K562 (cell line): ENCODE data around the gene MAPK8IP2. TPM values are rescaled to one million over a fixed set of nuclear protein-coding genes. Genes with fewer than 3 reads are reported as not detected.

ENCODE experiments used
- BCOR ChIP-seq: fragments of 450-650 bp; IDR thresholded peaks from 2 replicates; pipeline ENCODE4 v1.6.1; 2016
- FOXA3 ChIP-seq, 2 experiments: fragments of 450-650 bp in 1 of 2; sonication (generic) in 1 of 2; formaldehyde crosslinking; IDR thresholded peaks in 1 of 2; conservative IDR thresholded peaks in 1 of 2; 2 replicates each; pipeline versions ENCODE4 v1.4.0 to v1.8.0; 2020 to 2022; ENCODE audit warnings: mild to moderate bottlenecking in 2 of 2, missing genetic modification reagents in 1 of 2
- GTF2B ChIP-seq: IDR thresholded peaks from 2 replicates; pipeline ENCODE4 v1.6.1; 2011; ENCODE audit not compliant: insufficient read length; ENCODE audit errors: extremely low read depth
- HNRNPLL ChIP-seq: fragments of 200-400 bp; formaldehyde crosslinking; IDR thresholded peaks from 2 replicates; pipeline ENCODE4 v1.6.1; 2017; ENCODE audit warnings: low read length, low read depth, mild to moderate bottlenecking; ENCODE audit not compliant: poor library complexity, severe bottlenecking
- JUNB ChIP-seq: fragments of 450-650 bp; formaldehyde crosslinking; conservative IDR thresholded peaks from 2 replicates; pipeline ENCODE4 v1.4.0; 2020; ENCODE audit warnings: mild to moderate bottlenecking
- MXI1 ChIP-seq: IDR thresholded peaks from 2 replicates; pipeline ENCODE4 v1.6.1; 2011; ENCODE audit warnings: low read depth, mild to moderate bottlenecking, improper control_type of control experiment, low read length
- NCOA6 ChIP-seq: fragments of 450-650 bp; IDR thresholded peaks from 2 replicates; pipeline ENCODE4 v1.6.1; 2017; ENCODE audit warnings: mild to moderate bottlenecking
- NFIX ChIP-seq: fragments of 250-450 bp; sonication (Bioruptor Pico); IDR thresholded peaks from 2 replicates; pipeline ENCODE4 v1.4.0; 2020; ENCODE audit warnings: low read depth, mild to moderate bottlenecking, moderate library complexity
- PBX2 ChIP-seq, 2 experiments: IDR thresholded peaks in 1 of 2; conservative IDR thresholded peaks in 1 of 2; 2 replicates each; pipeline ENCODE4 v1.6.1; 2016; ENCODE audit warnings: low read depth in 2 of 2, mild to moderate bottlenecking in 1 of 2, missing compliant biosample characterization in 1 of 2, missing genetic modification characterization in 1 of 2, moderate library complexity in 1 of 2
- RBM14 ChIP-seq: fragments of 200-400 bp; formaldehyde crosslinking; IDR thresholded peaks from 2 replicates; pipeline ENCODE4 v1.6.1; 2018; ENCODE audit warnings: low read depth, mild to moderate bottlenecking, low read length, moderate library complexity, borderline replicate concordance; ENCODE audit not compliant: insufficient read depth
- RFX7 ChIP-seq: fragments of 250-450 bp; sonication (Bioruptor Pico); IDR thresholded peaks from 2 replicates; pipeline ENCODE4 v1.5.1; 2021; ENCODE audit warnings: mild to moderate bottlenecking
- SRSF7 ChIP-seq: fragments of 200-400 bp; formaldehyde crosslinking; optimal IDR thresholded peaks from 2 replicates; pipeline ENCODE3; 2017; ENCODE audit warnings: mild to moderate bottlenecking, low read depth, low read length
- WHSC1 ChIP-seq: IDR thresholded peaks from one replicate; pipeline ENCODE4 v1.6.1; 2012; ENCODE audit warnings: low read length, control low read depth, inconsistent platforms
- ZBTB33 ChIP-seq: sonication (generic); formaldehyde crosslinking; IDR thresholded peaks from 2 replicates; pipeline ENCODE4 v1.8.1; 2023; ENCODE audit warnings: mild to moderate bottlenecking, missing genetic modification reagents
- ZBTB49 ChIP-seq: sonication (generic); formaldehyde crosslinking; IDR thresholded peaks from 2 replicates; pipeline ENCODE4 v1.8.0; 2022; ENCODE audit warnings: missing genetic modification reagents, mild to moderate bottlenecking, borderline replicate concordance
- ZNF146 ChIP-seq: IDR thresholded peaks from one replicate; pipeline ENCODE4 v1.6.1; 2018; ENCODE audit warnings: missing compliant biosample characterization; ENCODE audit not compliant: unreplicated experiment
- ZNF239 ChIP-seq: fragments of 250-450 bp; sonication (Bioruptor Pico); IDR thresholded peaks from 2 replicates; pipeline ENCODE4 v1.4.0; 2020; ENCODE audit warnings: mild to moderate bottlenecking
- ZNF347 ChIP-seq: fragments of 450-650 bp; formaldehyde crosslinking; IDR thresholded peaks from 2 replicates; pipeline ENCODE4 v1.4.0; 2020; ENCODE audit warnings: low read depth, mild to moderate bottlenecking, moderate library complexity
- ZNF668 ChIP-seq: fragments of 250-450 bp; sonication (Bioruptor Pico); IDR thresholded peaks from 2 replicates; pipeline ENCODE4 v1.8.0; 2022; ENCODE audit warnings: mild to moderate bottlenecking, inconsistent platforms
- ZNF76 ChIP-seq: fragments of 250-450 bp; sonication (Bioruptor Pico); IDR thresholded peaks from 2 replicates; pipeline ENCODE4 v1.4.0; 2020; ENCODE audit warnings: mild to moderate bottlenecking, moderate library complexity, borderline replicate concordance
- ZSCAN29 ChIP-seq: fragments of 450-650 bp; IDR thresholded peaks from 2 replicates; pipeline ENCODE4 v1.6.1; 2017
- polyA plus RNA-seq, 8 experiments: library from polyadenylated mRNA; depleted of rRNA in 4 of 8; stranded (reverse) in 5 of 8; unstranded in 3 of 8; fragments of >200 nt; fragmentation: Nextera tagmentation in 2 of 8; fragmentation: Illumina TruSeq in 1 of 8; extraction: Ambion mirVana in 2 of 8; extraction: Trizol in 1 of 8; gene quantifications; 2 replicates each; pipeline versions ENCODE4 v1.2.1 to v1.2.3, GENCODE V29; 2011 to 2014; ENCODE audit warnings: inconsistent platforms in 1 of 8, missing spikeins in 1 of 8
- total RNA-seq, 7 experiments: library from RNA; depleted of rRNA in 6 of 7; stranded (reverse); fragments of >200 nt in 6 of 7; fragmentation: Illumina TruSeq in 2 of 7; extraction: Trizol in 2 of 7; gene quantifications; 2 replicates each; pipeline versions ENCODE4 v1.2.1 to v1.2.3, GENCODE V29; 2011 to 2021; ENCODE audit warnings: low replicate concordance in 1 of 7

The MAPK8IP2 gene
- total and polyA plus RNA-seq, 9 of the 15 experiments (the other 6 are each of a cell fraction or from before 2014, with no cell fraction given), result 0.01 to 0.47 (median 0.07) TPM; not detected in 2

DNA sequence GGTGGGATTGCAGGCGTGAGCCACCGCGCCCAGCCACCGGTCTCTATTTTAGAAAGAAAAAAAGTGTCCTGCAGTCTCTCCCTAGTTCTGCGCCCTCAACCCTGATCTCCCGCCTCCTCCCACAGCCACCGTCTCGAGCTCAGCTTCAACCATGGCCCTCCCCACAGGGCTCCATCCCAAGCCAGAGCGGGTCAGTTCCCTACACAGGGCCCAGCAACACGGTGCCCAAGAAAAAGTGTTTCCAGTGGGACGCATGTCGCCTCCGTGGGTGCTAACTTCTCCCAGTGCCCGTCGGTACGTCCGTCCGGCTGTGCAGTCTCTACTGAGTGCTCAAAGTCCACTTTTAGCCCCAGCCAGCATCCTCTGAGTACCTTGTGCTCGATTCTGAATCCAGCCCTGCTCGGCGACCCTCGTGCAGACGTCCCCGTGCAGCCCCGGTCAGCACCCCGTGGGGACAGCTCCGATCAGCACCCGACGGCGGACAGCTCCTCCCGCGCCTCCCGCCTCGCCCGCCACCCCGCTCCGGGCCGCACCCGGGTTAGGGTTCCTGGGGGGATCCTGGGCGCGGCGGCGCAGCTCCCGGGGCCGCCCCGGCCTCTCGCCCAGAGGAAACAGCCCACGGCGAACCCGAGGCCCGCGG is 657 bp upstream of the MAPK8IP2 start (continued):
- TF ChIP-seq ZNF239 (no peak), HNRNPLL (no peak), ZSCAN29 (no peak), ZNF347 (CRISPR knock-in tag) (no peak), ZNF76 (CRISPR knock-in tag) (no peak), NCOA6 (peak; percentile 97), ZNF146 (CRISPR knock-in tag) (peak; percentile 66), RBM14 (no peak), ZNF668 (no peak), RFX7 (CRISPR knock-in tag) (no peak), NFIX (CRISPR knock-in tag) (no peak), GTF2B (no peak), JUNB (CRISPR knock-in tag) (no peak), WHSC1 (no peak), ZBTB33 (CRISPR knock-in tag) (peak; percentile 77), MXI1 (peak; percentile 78), FOXA3 (CRISPR knock-in tag; conservative IDR thresholded peaks at IDR 0.05 in 1 of 2, IDR thresholded peaks at IDR 0.05 in 1 of 2) (peak in 1 of 2 experiments; percentile 81; a peak in 2 of 4 replicates), PBX2 (CRISPR knock-in tag; IDR thresholded peaks at IDR 0.05; ENCODE audit: low read depth) (peak; percentile 77), PBX2 (tag; conservative IDR thresholded peaks at IDR 0.05; ENCODE audit: low read depth) (no peak), SRSF7 (no peak), ZBTB49 (CRISPR knock-in tag) (peak; percentile 94; the same call in 1 of the 2 replicates), BCOR (no peak)
